BJ (cell line): ENCODE results near the gene CCL27. TPM values are rescaled to one million over a fixed set of nuclear protein-coding genes. Genes with fewer than 3 reads are reported as not detected.
A peak's percentile ranks its signal among the peaks of the same experiment; 100 is the strongest.

ENCODE experiments used
- CTCF ChIA-PET: fragments of 350-600 bp; formaldehyde crosslinking; extraction: SDS; loops from one replicate; lab custom pipeline; 2021; ENCODE audit warnings: antibody characterized with exemption, inconsistent platforms; lab: Yijun Ruan, JAX
- POLR2A ChIA-PET: fragments of 300-600 bp; sonication (Branson Sonifier 250); formaldehyde crosslinking; extraction: SDS; loops from one replicate; lab custom pipeline; 2021; ENCODE audit warnings: antibody characterized with exemption; lab: Charles Lee
- DNase-seq: peaks from one replicate; pipeline ENCODE4 v3.0.0-alpha.2; 2011; ENCODE audit warnings: low read depth
- H3K27me3 ChIP-seq: 2 replicates; pipeline ENCODE4 v1.6.0; 2011; ENCODE audit warnings: low read length; ENCODE audit not compliant: control insufficient read depth, insufficient read depth
- H3K36me3 ChIP-seq: 2 replicates; pipeline ENCODE4 v1.5.1; 2011; ENCODE audit warnings: low read length; ENCODE audit not compliant: control insufficient read depth, insufficient read depth
- H3K4me3 ChIP-seq: 2 replicates; pipeline ENCODE4 v1.5.1; 2011; ENCODE audit warnings: low read depth, mild to moderate bottlenecking, control low read depth, low read length
- CTCF ChIP-seq: IDR thresholded peaks from 2 replicates; pipeline ENCODE4 v1.5.1; 2011; ENCODE audit warnings: low read depth, mild to moderate bottlenecking, control low read depth, inconsistent platforms, low read length, moderate library complexity; ENCODE audit not compliant: insufficient read depth
- polyA plus RNA-seq: library from polyadenylated mRNA; depleted of rRNA; stranded (reverse); fragments of >200 nt; gene quantifications from 2 replicates; pipeline ENCODE4 v1.2.3, GENCODE V29; 2011

The CCL27 gene
- polyA plus RNA-seq, 1 experiment: 0.12 TPM

- no peak for TF ChIP-seq CTCF
- H3K4me3 ChIP-seq: no peak overlapping the region
- peaks cover 57% of the 10 kb centered on the region for H3K27me3 ChIP-seq
- POLR2A ChIA-PET: no interaction called here
- CTCF ChIA-PET: interaction anchor here (0.9 to 5.1 kb wide), 4 partner anchors 9 to 39 kb away, joined by 3 to 29 read pairs (median 5); partner anchors contain the start of gene RPP25L
- no peaks in the 10 kb centered on the region for H3K36me3 ChIP-seq
- DNase-seq: no peak
These were observed 37.3 kb downstream of the CCL27 start for GRCh38 chr9:34625186-34625486.

GRCh38 chr9:34624475-34625185, 37.8 kb downstream of the CCL27 start:
- Histone ChIP-seq H3K4me3 (no peak overlapping the region), H3K27me3 (peaks cover 54% of the 10 kb centered on the region), H3K36me3 (no peaks in the 10 kb centered on the region)
- POLR2A ChIA-PET: no interaction called here
- DNase-seq: no peak
- CTCF ChIA-PET: interaction anchor here (1.4 to 5.1 kb wide), 3 partner anchors 9 to 12 kb away, joined by 4 to 29 read pairs (median 6); partner anchors contain the start of gene RPP25L
- TF ChIP-seq CTCF: no peak

- Histone ChIP-seq H3K36me3 (no peaks in the 10 kb centered on the region), H3K27me3 (peaks cover 48% of the 10 kb centered on the region), H3K4me3 (no peak overlapping the region)
- CTCF ChIA-PET: interaction anchor here (1.2 to 5.1 kb wide), 3 partner anchors 10 to 20 kb away, joined by 4 to 29 read pairs (median 4); no protein-coding TSS in a partner anchor
- POLR2A ChIA-PET: no interaction called here
- TF ChIP-seq CTCF: no peak
- DNase-seq: no peak
These were observed 38.9 kb downstream of the CCL27 start for GRCh38 chr9:34623374-34624235.

- Histone ChIP-seq H3K27me3 (peaks cover 21% of the 10 kb centered on the region), H3K36me3 (peaks cover 14% of the 10 kb centered on the region), H3K4me3 (peak within 1 kb of the TSS; percentile 96)
- DNase-seq: peak; percentile 74
- ChIA-PET POLR2A (no interaction called here), CTCF (interaction anchor here (1.0 to 2.2 kb wide), 9 partner anchors 9 to 81 kb away, joined by 3 to 32 read pairs (median 9); partner anchors contain the start of genes GALT and RPP25L)
- no peak for TF ChIP-seq CTCF
These were observed 42.1 kb downstream of the CCL27 start, which contains the start of gene DCTN3 for GRCh38 chr9:34620061-34620994. DCTN3 (minus strand) TSS chr9:34620495; CDS start chr9:34620464, 31 bp downstream.
